H1 (cell line): ENCODE measurements around the gene SNTG2. TPM values are rescaled to one million over a fixed set of nuclear protein-coding genes. Genes with fewer than 3 reads are reported as not detected.

Experiments
- CTCF ChIA-PET: fragments of 300-600 bp; sonication (Branson Sonifier 250); formaldehyde crosslinking; loops from one replicate; lab custom pipeline; 2021; ENCODE audit not compliant: partially characterized antibody; lab: Charles Lee
- POLR2A ChIA-PET: fragments of 300-600 bp; sonication (Branson Sonifier 250); formaldehyde crosslinking; loops from one replicate; lab custom pipeline; 2021; ENCODE audit warnings: inconsistent platforms; ENCODE audit not compliant: partially characterized antibody; lab: Charles Lee
- DNase-seq, 2 experiments: peaks; one replicate each; pipeline versions ENCODE4 v3.0.0 to v3.0.0-alpha.2; 2010 to 2022; ENCODE audit warnings: low spot score in 2 of 2, low read depth in 1 of 2, mixed read lengths in 1 of 2
- FAIRE-seq: peaks from 2 replicates; lab custom pipeline; 2011; peaks lifted over from hg19 to GRCh38; lab: Jason Lieb, UNC
- H2AFZ ChIP-seq: 2 replicates; pipeline ENCODE4 v1.8.1; 2012; ENCODE audit warnings: low read length, inconsistent platforms
- H2AK5ac ChIP-seq: 2 replicates; pipeline ENCODE4 v1.6.1; 2013; ENCODE audit warnings: low read depth, low read length
- H2BK120ac ChIP-seq: replicated peaks from 2 replicates; pipeline ENCODE3; 2013; ENCODE audit warnings: low read depth, low read length, inconsistent platforms
- H2BK12ac ChIP-seq: 2 replicates; pipeline ENCODE4 v1.6.1; 2013; ENCODE audit warnings: low read depth, low read length
- H2BK15ac ChIP-seq: 2 replicates; pipeline ENCODE4 v1.6.1; 2013; ENCODE audit warnings: low read length
- H2BK20ac ChIP-seq: 2 replicates; pipeline ENCODE4 v1.6.1; 2013; ENCODE audit warnings: low read length
- H2BK5ac ChIP-seq: 2 replicates; pipeline ENCODE4 v1.6.1; 2013; ENCODE audit warnings: low read depth, low read length
- H3K14ac ChIP-seq: 2 replicates; pipeline ENCODE4 v1.6.1; 2013; ENCODE audit warnings: inconsistent platforms; ENCODE audit not compliant: insufficient read length
- H3K18ac ChIP-seq: 2 replicates; pipeline ENCODE4 v1.6.1; 2013; ENCODE audit warnings: low read length; ENCODE audit errors: extremely low read depth
- H3K23ac ChIP-seq: 2 replicates; pipeline ENCODE4 v1.6.1; 2013; ENCODE audit warnings: inconsistent platforms; ENCODE audit not compliant: insufficient read length
- H3K23me2 ChIP-seq: 2 replicates; pipeline ENCODE4 v1.6.1; 2013; ENCODE audit warnings: low read depth, low read length
- H3K27ac ChIP-seq: 2 replicates; pipeline ENCODE4 v1.6.1; 2011; ENCODE audit warnings: low read depth, low read length, inconsistent platforms
- H3K27me3 ChIP-seq, 4 experiments: replicated peaks in 1 of 4; 1 replicate in 1 of 4; 2 replicates in 3 of 4; pipeline versions ENCODE4 v1.6.1 to v1.8.1; 2011 to 2013; ENCODE audit warnings: low read length in 3 of 4, mild to moderate bottlenecking in 3 of 4, inconsistent platforms in 2 of 4, mixed read lengths in 2 of 4, moderate library complexity in 1 of 4; ENCODE audit not compliant: control insufficient read depth in 3 of 4, insufficient read depth in 3 of 4; ENCODE audit errors: extremely low read depth in 1 of 4
- H3K36me3 ChIP-seq, 4 experiments: 2 replicates each; pipeline versions ENCODE4 v1.6.1 to v1.8.1; 2011 to 2013; ENCODE audit warnings: mild to moderate bottlenecking in 4 of 4, low read length in 3 of 4, moderate library complexity in 2 of 4, control low read depth in 1 of 4, inconsistent platforms in 1 of 4; ENCODE audit not compliant: insufficient read depth in 4 of 4, control insufficient read depth in 2 of 4
- H3K4ac ChIP-seq: replicated peaks from 2 replicates; pipeline ENCODE3; 2013; ENCODE audit warnings: low read length, low read depth, mixed read lengths, inconsistent platforms; ENCODE audit not compliant: insufficient read length
- H3K4me1 ChIP-seq, 4 experiments: replicated peaks in 1 of 4; 1 replicate in 1 of 4; 2 replicates in 3 of 4; pipeline versions ENCODE4 v1.6.1 to v1.8.1; 2011 to 2013; ENCODE audit warnings: low read length in 3 of 4, inconsistent platforms in 2 of 4, mixed read lengths in 1 of 4; ENCODE audit not compliant: insufficient read depth in 4 of 4, control insufficient read depth in 3 of 4
- H3K4me2 ChIP-seq, 2 experiments: 2 replicates each; pipeline versions ENCODE4 v1.6.1 to v1.8.1; 2011 to 2013; ENCODE audit warnings: low read depth in 2 of 2, low read length in 2 of 2, control low read depth in 1 of 2, inconsistent platforms in 1 of 2, mild to moderate bottlenecking in 1 of 2; ENCODE audit not compliant: insufficient read depth in 1 of 2
- H3K4me3 ChIP-seq, 4 experiments: fragments of 200-600, 300-600 bp in 1 of 4; sonication (generic), shearing (Covaris generic), sonication (Bioruptor Twin) in 1 of 4; 2 replicates each; pipeline versions ENCODE4 v1.5.1 to v1.8.1; 2011 to 2016; ENCODE audit warnings: low read length in 4 of 4, low read depth in 3 of 4, control low read depth in 2 of 4, inconsistent platforms in 2 of 4, mild to moderate bottlenecking in 2 of 4, mixed read lengths in 1 of 4, moderate library complexity in 1 of 4; ENCODE audit not compliant: insufficient read depth in 2 of 4; ENCODE audit errors: extremely low read depth in 1 of 4
- H3K56ac ChIP-seq: replicated peaks from 2 replicates; pipeline ENCODE3; 2013; ENCODE audit warnings: low read depth, mild to moderate bottlenecking, mixed read lengths, low read length, inconsistent platforms; ENCODE audit not compliant: insufficient read length
- H3K79me1 ChIP-seq: 2 replicates; pipeline ENCODE4 v1.6.1; 2013; ENCODE audit warnings: low read depth, low read length, control low read depth
- H3K79me2 ChIP-seq, 2 experiments: 2 replicates each; pipeline versions ENCODE4 v1.6.1 to v1.8.1; 2012 to 2013; ENCODE audit warnings: low read length in 2 of 2, mild to moderate bottlenecking in 2 of 2, inconsistent platforms in 1 of 2; ENCODE audit not compliant: insufficient read depth in 2 of 2, control insufficient read depth in 1 of 2
- H3K9ac ChIP-seq, 4 experiments: replicated peaks in 1 of 4; 1 replicate in 1 of 4; 2 replicates in 3 of 4; pipeline versions ENCODE4 v1.6.1 to v1.8.1; 2011 to 2013; ENCODE audit warnings: low read depth in 3 of 4, low read length in 3 of 4, control low read depth in 2 of 4, mild to moderate bottlenecking in 2 of 4, moderate library complexity in 2 of 4, inconsistent platforms in 1 of 4; ENCODE audit errors: extremely low read depth in 1 of 4
- H3K9me3 ChIP-seq, 2 experiments: 2 replicates each; pipeline versions ENCODE4 v1.6.1 to v1.8.1; 2012 to 2013; ENCODE audit warnings: mild to moderate bottlenecking in 2 of 2, moderate library complexity in 2 of 2, control low read depth in 1 of 2, inconsistent platforms in 1 of 2, low read depth in 1 of 2, low read length in 1 of 2, mixed read lengths in 1 of 2; ENCODE audit not compliant: insufficient read depth in 2 of 2
- H4K20me1 ChIP-seq, 2 experiments: replicated peaks in 1 of 2; 2 replicates each; pipeline versions ENCODE3 to v1.8.1; 2011 to 2013; ENCODE audit warnings: inconsistent platforms in 2 of 2, low read length in 2 of 2, mild to moderate bottlenecking in 1 of 2; ENCODE audit not compliant: insufficient read depth in 2 of 2, control insufficient read depth in 1 of 2
- H4K5ac ChIP-seq: 2 replicates; pipeline ENCODE4 v1.6.1; 2013; ENCODE audit warnings: low read length, low read depth, mixed read lengths, inconsistent platforms; ENCODE audit not compliant: insufficient read length
- H4K8ac ChIP-seq: 2 replicates; pipeline ENCODE4 v1.8.0; 2013; ENCODE audit warnings: mild to moderate bottlenecking, moderate library complexity, low read length, inconsistent platforms; ENCODE audit not compliant: insufficient read depth; ENCODE audit errors: extremely low read depth
- H4K91ac ChIP-seq: replicated peaks from 2 replicates; pipeline ENCODE3; 2013; ENCODE audit warnings: low read length, mixed read lengths, inconsistent platforms; ENCODE audit not compliant: insufficient read length
- BRCA1 ChIP-seq: IDR thresholded peaks from 2 replicates; pipeline ENCODE4 v1.6.1; 2012; ENCODE audit warnings: low read depth, low read length, improper control_type of control experiment
- CHD1 ChIP-seq: IDR thresholded peaks from 2 replicates; pipeline ENCODE4 v1.6.1; 2012; ENCODE audit warnings: low read depth, low read length, improper control_type of control experiment
- E2F6 ChIP-seq: IDR thresholded peaks from 2 replicates; pipeline ENCODE4 v1.6.1; 2012; ENCODE audit warnings: inconsistent platforms
- EP300 ChIP-seq, 2 experiments: IDR thresholded peaks; 1 replicate in 1 of 2; 2 replicates in 1 of 2; pipeline ENCODE4 v1.6.1; 2011 to 2012; ENCODE audit warnings: low read depth in 2 of 2, low read length in 2 of 2, mild to moderate bottlenecking in 2 of 2, borderline replicate concordance in 1 of 2, inconsistent platforms in 1 of 2, moderate library complexity in 1 of 2
- EZH2 ChIP-seq: fragments of 200-600 bp; sonication (generic); IDR thresholded peaks from 2 replicates; pipeline ENCODE4 v1.7.1; 2012; ENCODE audit warnings: low read depth, mild to moderate bottlenecking, moderate library complexity, low read length, inconsistent platforms; ENCODE audit not compliant: severe bottlenecking
- GABPA ChIP-seq: IDR thresholded peaks from 2 replicates; pipeline ENCODE4 v1.6.1; 2011; ENCODE audit warnings: mild to moderate bottlenecking, low read length, moderate library complexity, borderline replicate concordance; ENCODE audit not compliant: insufficient read depth
- PHF8 ChIP-seq: fragments of 200-600 bp; sonication (generic); conservative IDR thresholded peaks from 2 replicates; pipeline ENCODE4 v1.7.1; 2012; ENCODE audit warnings: low read depth, mild to moderate bottlenecking, inconsistent platforms, low read length, moderate library complexity
- RAD21 ChIP-seq, 2 experiments: IDR thresholded peaks in 1 of 2; conservative IDR thresholded peaks in 1 of 2; 2 replicates each; pipeline ENCODE4 v1.6.1; 2011; ENCODE audit warnings: low read depth in 2 of 2, low read length in 2 of 2, improper control_type of control experiment in 1 of 2, inconsistent platforms in 1 of 2, mild to moderate bottlenecking in 1 of 2, moderate library complexity in 1 of 2
- RXRA ChIP-seq: IDR thresholded peaks from 2 replicates; pipeline ENCODE4 v1.6.1; 2011; ENCODE audit warnings: low read depth, mild to moderate bottlenecking, low read length, moderate library complexity; ENCODE audit not compliant: insufficient read depth
- SIN3A ChIP-seq, 2 experiments: IDR thresholded peaks in 1 of 2; conservative IDR thresholded peaks in 1 of 2; 2 replicates each; pipeline ENCODE4 v1.6.1; 2011 to 2012; ENCODE audit warnings: low read length in 2 of 2, improper control_type of control experiment in 1 of 2, low read depth in 1 of 2, mild to moderate bottlenecking in 1 of 2
- TCF12 ChIP-seq: IDR thresholded peaks from 2 replicates; pipeline ENCODE4 v1.6.1; 2011; ENCODE audit warnings: low read depth, mild to moderate bottlenecking, low read length
- WGBS, 2 experiments: shearing (Covaris generic) in 1 of 2; methylation state at CpG; one replicate each; pipeline versions ENCODE4 v1.1.6 to v1.1.7; 2013 to 2015; ENCODE audit warnings: low lambda C conversion rate in 2 of 2, mixed read lengths in 2 of 2, inconsistent platforms in 1 of 2, low coverage in 1 of 2, missing lambda C conversion rate in 1 of 2; ENCODE audit not compliant: insufficient replicate concordance in 2 of 2, insufficient coverage in 1 of 2, insufficient read length in 1 of 2; ENCODE audit errors: extremely low coverage in 1 of 2, missing lambda C conversion rate in 1 of 2; 5-methylcytosine and 5-hydroxymethylcytosine counted together
- polyA plus RNA-seq, 7 experiments: library from polyadenylated mRNA; depleted of rRNA in 3 of 7; stranded (reverse) in 5 of 7; unstranded in 2 of 7; fragments of >200 nt in 5 of 7; fragments of 200-250 nt in 2 of 7; gene quantifications; 1 replicate in 5 of 7; 2 replicates in 1 of 7; 4 replicates in 1 of 7; pipeline versions ENCODE4 v1.2.1 to v1.2.3, GENCODE V29; 2011 to 2013; ENCODE audit warnings: missing spikeins in 2 of 7, mixed read lengths in 2 of 7
- total RNA-seq: library from RNA; stranded (reverse); fragmentation: NEBNext Ultra II Directional; extraction: Animal tissue kit (Norgen Biotek cat#: 25700); gene quantifications from 2 replicates; pipeline ENCODE4 v1.2.1, GENCODE V29; 2021

The SNTG2 gene
- total and polyA plus RNA-seq, 2 of the 8 experiments (the other 6 are each of a cell fraction or from before 2014, with no cell fraction given) = 6.6 to 18.1 TPM

- CTCF ChIA-PET = no interaction called here
- POLR2A ChIA-PET = no interaction called here
- H2BK5ac ChIP-seq = no peak overlapping the region
- no peaks in the 10 kb centered on the region for H3K4me1 ChIP-seq
- H3K27me3 ChIP-seq = no peaks in the 10 kb centered on the region; a peak in 1 of 7 replicates
- no peaks in the 10 kb centered on the region for H3K79me2 ChIP-seq
- peaks cover 0 to 23% (median 3%) of the 10 kb centered on the region in 4 experiments; a peak in 5 of 8 replicates for H3K36me3 ChIP-seq
- H2BK20ac ChIP-seq = no peak overlapping the region
- DNase-seq (no peak), FAIRE-seq (no peak)
- H3K18ac ChIP-seq = no peak overlapping the region
- no peak overlapping the region for H3K27ac ChIP-seq
- no peak overlapping the region for H4K5ac ChIP-seq
- H3K79me1 ChIP-seq = no peaks in the 10 kb centered on the region
- H3K4ac ChIP-seq = no peak overlapping the region
- peaks cover 22 to 28% of the 10 kb centered on the region in 2 experiments for H3K9me3 ChIP-seq
- H2BK15ac ChIP-seq = no peak overlapping the region
- no peak overlapping the region for H3K56ac ChIP-seq
- H3K4me3 ChIP-seq = no peak overlapping the region
- 94% methylated on average over 5 of the region's 5 CpGs; no CpG with 5 or more reads in 1 of the 2 experiments for WGBS, 2 experiments
- H3K23me2 ChIP-seq = no peaks in the 10 kb centered on the region
- no peak overlapping the region for H3K9ac ChIP-seq
- H4K20me1 ChIP-seq = no peaks in the 10 kb centered on the region
- no peak overlapping the region for H4K91ac ChIP-seq
- H4K8ac ChIP-seq = no peak overlapping the region
- H3K23ac ChIP-seq = no peak overlapping the region
- H3K14ac ChIP-seq = no peak overlapping the region
- no peak overlapping the region for H2AFZ ChIP-seq
- no peak overlapping the region for H2BK12ac ChIP-seq
- no peak overlapping the region for H2BK120ac ChIP-seq
- H3K4me2 ChIP-seq = no peak overlapping the region
- H2AK5ac ChIP-seq = no peak overlapping the region
- TF ChIP-seq E2F6 (no peak), EP300 (IDR thresholded peaks at IDR 0.05; ENCODE audit: borderline replicate concordance in 1 of 2, low read depth in 2 of 2, low read length in 2 of 2) (no peak), RAD21 (IDR thresholded peaks at IDR 0.05 in 1 of 2, conservative IDR thresholded peaks at IDR 0.05 in 1 of 2; ENCODE audit: low read depth in 2 of 2, low read length in 2 of 2) (no peak), EZH2 (no peak), SIN3A (conservative IDR thresholded peaks at IDR 0.05 in 1 of 2, IDR thresholded peaks at IDR 0.05 in 1 of 2; ENCODE audit: low read depth in 1 of 2, low read length in 2 of 2) (no peak), TCF12 (no peak), CHD1 (no peak), BRCA1 (no peak), RXRA (no peak), GABPA (no peak), PHF8 (no peak)
Observed at GRCh38 chr2:1117569-1117968, 166.9 kb downstream of the SNTG2 start.
